MCF 10A (cell line): Measurements from ENCODE around the gene MCTP1. TPM values are rescaled to one million over a fixed set of nuclear protein-coding genes. Genes with fewer than 3 reads are reported as not detected.
"Not testable (repeated sequence)": the region's sequence is repeated elsewhere in the genome, so short reads cannot be mapped to it uniquely, and the experiment has no call there.

Experiments
- BruUV-seq: library from RNA; stranded (reverse); fragments of 400-500 nt; replicated peaks from 2 replicates; lab custom pipeline; 2021; lab: Mats Ljungman, UMichigan
- CTCF ChIA-PET: fragments of 300-600 bp; sonication (Branson Sonifier 250); formaldehyde crosslinking; extraction: SDS; loops from one replicate; lab custom pipeline; 2021; ENCODE audit warnings: antibody characterized with exemption, inconsistent platforms; lab: Yijun Ruan, JAX
- POLR2A ChIA-PET: fragments of 300-600, 350-650 bp; sonication (Branson Sonifier 250); formaldehyde crosslinking; extraction: SDS; loops from one replicate; lab custom pipeline; 2020; ENCODE audit warnings: antibody characterized with exemption, inconsistent platforms; lab: Yijun Ruan, JAX
- DNase-seq: peaks from one replicate; pipeline ENCODE4 v3.0.0-alpha.2; 2018; ENCODE audit not compliant: unreplicated experiment
- H3K27ac Mint-ChIP-seq: one replicate; pipeline ENCODE4 v1.8.0; 2022; ENCODE audit warnings: mild to moderate bottlenecking, low read depth, mixed read lengths; ENCODE audit not compliant: unreplicated experiment
- H3K27me3 Mint-ChIP-seq: one replicate; pipeline ENCODE4 v1.8.0; 2022; ENCODE audit warnings: mixed read lengths; ENCODE audit not compliant: insufficient read depth, unreplicated experiment
- H3K36me3 Mint-ChIP-seq: one replicate; pipeline ENCODE4 v1.8.0; 2022; ENCODE audit warnings: mild to moderate bottlenecking, moderate library complexity, mixed read lengths; ENCODE audit not compliant: insufficient read depth, unreplicated experiment
- H3K4me1 Mint-ChIP-seq: one replicate; pipeline ENCODE4 v1.8.0; 2022; ENCODE audit warnings: mixed read lengths; ENCODE audit not compliant: insufficient read depth, unreplicated experiment
- H3K4me3 Mint-ChIP-seq: one replicate; pipeline ENCODE4 v1.8.0; 2022; ENCODE audit warnings: mild to moderate bottlenecking, moderate library complexity, mixed read lengths; ENCODE audit not compliant: unreplicated experiment
- H3K9me3 Mint-ChIP-seq: one replicate; pipeline ENCODE4 v1.8.0; 2022; ENCODE audit warnings: mixed read lengths; ENCODE audit not compliant: unreplicated experiment
- intact Hi-C: fragments of 100-400 bp; cut with micrococcal nuclease; formaldehyde crosslinking; loops from 2 replicates; pipeline ENCODE4 v1.14.1; 2022
- total RNA-seq: library from RNA; stranded (reverse); gene quantifications from 2 replicates; pipeline ENCODE4 v1.2.3, GENCODE V29; 2022
- TF ChIP-seq, protein P1 (sequence below): fragments of 200-600 bp; IDR thresholded peaks from one replicate; pipeline ENCODE4 v1.8.0; 2022; ENCODE audit warnings: antibody characterized with exemption, mild to moderate bottlenecking; ENCODE audit not compliant: unreplicated experiment

MCTP1 gene
- total RNA-seq, 1 experiment from 2014 or later, result 40.3 TPM

GRCh38 chr5:95217351-95217750 lies 67.5 kb downstream of the MCTP1 start:
- no peak for DNase-seq
- Mint-ChIP-seq H3K9me3 (no peaks in the 10 kb centered on the region), H3K27ac (no peak overlapping the region), H3K4me3 (no peak overlapping the region), H3K36me3 (no peaks in the 10 kb centered on the region), H3K4me1 (no peaks in the 10 kb centered on the region), H3K27me3 (no peaks in the 10 kb centered on the region)
- TF ChIP-seq, protein P1, sequence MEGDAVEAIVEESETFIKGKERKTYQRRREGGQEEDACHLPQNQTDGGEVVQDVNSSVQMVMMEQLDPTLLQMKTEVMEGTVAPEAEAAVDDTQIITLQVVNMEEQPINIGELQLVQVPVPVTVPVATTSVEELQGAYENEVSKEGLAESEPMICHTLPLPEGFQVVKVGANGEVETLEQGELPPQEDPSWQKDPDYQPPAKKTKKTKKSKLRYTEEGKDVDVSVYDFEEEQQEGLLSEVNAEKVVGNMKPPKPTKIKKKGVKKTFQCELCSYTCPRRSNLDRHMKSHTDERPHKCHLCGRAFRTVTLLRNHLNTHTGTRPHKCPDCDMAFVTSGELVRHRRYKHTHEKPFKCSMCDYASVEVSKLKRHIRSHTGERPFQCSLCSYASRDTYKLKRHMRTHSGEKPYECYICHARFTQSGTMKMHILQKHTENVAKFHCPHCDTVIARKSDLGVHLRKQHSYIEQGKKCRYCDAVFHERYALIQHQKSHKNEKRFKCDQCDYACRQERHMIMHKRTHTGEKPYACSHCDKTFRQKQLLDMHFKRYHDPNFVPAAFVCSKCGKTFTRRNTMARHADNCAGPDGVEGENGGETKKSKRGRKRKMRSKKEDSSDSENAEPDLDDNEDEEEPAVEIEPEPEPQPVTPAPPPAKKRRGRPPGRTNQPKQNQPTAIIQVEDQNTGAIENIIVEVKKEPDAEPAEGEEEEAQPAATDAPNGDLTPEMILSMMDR, result no peak
- BruUV-seq, result no TSS peak
- POLR2A ChIA-PET, result interaction anchor here (1.5 kb wide), 1 partner anchor 10 kb away, joined by 5 read pairs; no protein-coding TSS in a partner anchor
- intact Hi-C loops, result no loop called here
- CTCF ChIA-PET, result no interaction called here

- no peak overlapping the region for H3K27ac Mint-ChIP-seq
- ChIA-PET CTCF (interaction anchor here (0.6 to 1.4 kb wide), 3 partner anchors 23 to 264 kb away, joined by 3 to 5 read pairs (median 3); no protein-coding TSS in a partner anchor), POLR2A (interaction anchor here (0.9 to 1.5 kb wide), 3 partner anchors 11 to 248 kb away, joined by 3 to 5 read pairs (median 3); no protein-coding TSS in a partner anchor)
- H3K27me3 Mint-ChIP-seq, result no peaks in the 10 kb centered on the region
- intact Hi-C loops, result no loop called here
- DNase-seq, result peak; percentile 67
- H3K9me3 Mint-ChIP-seq, result peaks cover 5% of the 10 kb centered on the region
- H3K36me3 Mint-ChIP-seq, result no peaks in the 10 kb centered on the region
- no TSS peak for BruUV-seq
- H3K4me1 Mint-ChIP-seq, result no peaks in the 10 kb centered on the region
- TF ChIP-seq, protein P1, result no peak
- no peak overlapping the region for H3K4me3 Mint-ChIP-seq
Observed at GRCh38 chr5:95216136-95216955, 68.5 kb downstream of the MCTP1 start.

GRCh38 chr5:95207811-95208210 lies 77.1 kb downstream of the MCTP1 start:
- H3K36me3 Mint-ChIP-seq, H3K27me3 Mint-ChIP-seq, intact Hi-C loops, CTCF ChIA-PET, H3K9me3 Mint-ChIP-seq, H3K4me3 Mint-ChIP-seq, H3K27ac Mint-ChIP-seq, H3K4me1 Mint-ChIP-seq, BruUV-seq, DNase-seq: not testable (repeated sequence)
- POLR2A ChIA-PET, result interaction anchor here (0.6 kb wide), 1 partner anchor 24 kb away, joined by 3 read pairs; no protein-coding TSS in a partner anchor

DNA sequence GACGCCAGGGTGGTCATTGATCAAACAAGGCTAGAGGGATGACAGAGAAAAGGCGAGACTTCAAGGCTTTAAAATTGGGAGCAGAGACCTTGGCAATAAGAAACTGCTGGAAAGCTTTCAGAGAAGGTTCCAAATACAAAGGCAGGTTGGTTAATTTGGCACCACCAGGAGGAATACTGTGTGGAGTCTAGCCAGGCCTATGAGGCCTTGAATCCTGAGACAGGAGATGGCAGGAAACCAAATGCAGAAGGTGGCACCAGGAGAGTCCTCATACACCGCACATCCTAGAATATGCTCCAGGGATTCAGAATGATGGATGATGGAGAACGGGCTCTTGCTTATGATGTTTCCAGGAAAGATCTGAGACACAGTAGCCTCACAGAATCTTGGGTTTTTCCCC lies 90.0 kb downstream of the MCTP1 start:
- POLR2A ChIA-PET, result no interaction called here
- Mint-ChIP-seq H3K36me3 (no peaks in the 10 kb centered on the region), H3K4me1 (no peaks in the 10 kb centered on the region), H3K27ac (no peak overlapping the region), H3K4me3 (no peak overlapping the region), H3K27me3 (no peaks in the 10 kb centered on the region), H3K9me3 (no peaks in the 10 kb centered on the region)
- intact Hi-C loops, result no loop called here
- no peak for DNase-seq
- TF ChIP-seq, protein P1, result no peak
- BruUV-seq, result no TSS peak
- CTCF ChIA-PET, result interaction anchor here (1.1 kb wide), 1 partner anchor 67 kb away, joined by 3 read pairs; no protein-coding TSS in a partner anchor
